Measurements from ENCODE around the gene RAD52. TPM values are rescaled to one million over a fixed set of nuclear protein-coding genes. Genes with fewer than 3 reads are reported as not detected.

RAD52 gene
- total RNA-seq, 1 donor: 10.1 TPM

DNA sequence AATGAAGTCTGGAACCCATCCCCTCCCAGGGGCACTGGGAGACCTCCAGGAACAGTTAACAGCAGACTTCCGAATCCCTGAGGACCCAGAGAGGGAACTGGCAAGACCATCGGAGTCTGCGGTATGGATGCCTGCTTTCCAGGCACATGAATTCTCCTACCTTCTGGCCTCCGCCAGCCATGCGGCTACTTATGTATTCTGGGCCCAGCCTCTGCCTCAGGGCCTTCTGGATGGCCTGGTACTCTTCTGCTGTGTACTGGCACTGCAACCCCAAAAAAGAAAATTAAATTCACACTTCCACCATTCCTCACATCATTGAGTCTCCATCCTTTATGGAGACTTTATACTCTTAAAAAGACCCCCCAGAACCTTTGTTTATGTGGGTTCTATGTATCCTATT lies 18.4 kb downstream of the RAD52 start:
- Histone ChIP-seq H3K4me1 (ENCODE audit: insufficient read depth, low read length) (no peaks in the 10 kb centered on the region), H3K36me3 (ENCODE audit: insufficient read depth, low read length) (peaks cover 45% of the 10 kb centered on the region), H3K4me2 (ENCODE audit: insufficient read depth, low read length) (no peak overlapping the region), H4K20me1 (ENCODE audit: insufficient read depth, low read length) (no peaks in the 10 kb centered on the region), H2AFZ (ENCODE audit: low read length) (no peak overlapping the region), H3K4me3 (ENCODE audit: insufficient read depth, low read length) (no peak overlapping the region), H3K27me3 (ENCODE audit: insufficient read depth, low read length) (no peaks in the 10 kb centered on the region), H3K27ac (ENCODE audit: low read depth, low read length) (no peak overlapping the region), H3K79me2 (ENCODE audit: insufficient read depth, low read length) (peaks cover 12% of the 10 kb centered on the region), H3K9me3 (ENCODE audit: low read depth, low read length) (no peaks in the 10 kb centered on the region)
- no peak for DNase-seq (ENCODE audit: insufficient read length, low spot score, missing footprints)
- TF ChIP-seq, protein P1, sequence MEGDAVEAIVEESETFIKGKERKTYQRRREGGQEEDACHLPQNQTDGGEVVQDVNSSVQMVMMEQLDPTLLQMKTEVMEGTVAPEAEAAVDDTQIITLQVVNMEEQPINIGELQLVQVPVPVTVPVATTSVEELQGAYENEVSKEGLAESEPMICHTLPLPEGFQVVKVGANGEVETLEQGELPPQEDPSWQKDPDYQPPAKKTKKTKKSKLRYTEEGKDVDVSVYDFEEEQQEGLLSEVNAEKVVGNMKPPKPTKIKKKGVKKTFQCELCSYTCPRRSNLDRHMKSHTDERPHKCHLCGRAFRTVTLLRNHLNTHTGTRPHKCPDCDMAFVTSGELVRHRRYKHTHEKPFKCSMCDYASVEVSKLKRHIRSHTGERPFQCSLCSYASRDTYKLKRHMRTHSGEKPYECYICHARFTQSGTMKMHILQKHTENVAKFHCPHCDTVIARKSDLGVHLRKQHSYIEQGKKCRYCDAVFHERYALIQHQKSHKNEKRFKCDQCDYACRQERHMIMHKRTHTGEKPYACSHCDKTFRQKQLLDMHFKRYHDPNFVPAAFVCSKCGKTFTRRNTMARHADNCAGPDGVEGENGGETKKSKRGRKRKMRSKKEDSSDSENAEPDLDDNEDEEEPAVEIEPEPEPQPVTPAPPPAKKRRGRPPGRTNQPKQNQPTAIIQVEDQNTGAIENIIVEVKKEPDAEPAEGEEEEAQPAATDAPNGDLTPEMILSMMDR (IDR thresholded peaks at IDR 0.05; ENCODE audit: extremely low read depth, low read depth, low read length): no peak

DNA sequence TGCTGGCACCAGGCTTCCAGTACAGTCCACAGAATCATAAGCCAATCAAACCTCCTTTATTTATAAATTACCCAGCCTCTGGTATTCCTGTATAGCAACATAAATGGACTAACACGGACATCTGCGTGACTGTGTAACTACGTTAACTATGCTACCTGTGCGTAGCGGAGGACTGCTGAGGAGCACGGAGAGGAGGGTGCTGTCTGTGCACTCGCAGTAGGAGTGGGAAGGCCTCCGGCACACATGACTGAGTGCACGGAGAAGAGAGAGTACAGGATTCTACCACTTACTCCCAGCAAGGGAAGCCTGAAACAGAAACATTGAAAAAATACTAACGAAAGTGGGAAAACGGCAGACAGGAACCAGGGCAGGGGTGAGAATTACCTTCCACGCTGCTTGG lies 22.9 kb downstream of the RAD52 start:
- no peaks in the 10 kb centered on the region for H3K79me2 ChIP-seq (ENCODE audit: insufficient read depth, low read length)
- H3K27me3 ChIP-seq (ENCODE audit: insufficient read depth, low read length): no peaks in the 10 kb centered on the region
- TF ChIP-seq, protein P1 (IDR thresholded peaks at IDR 0.05; ENCODE audit: extremely low read depth, low read depth, low read length): no peak
- H3K9me3 ChIP-seq (ENCODE audit: low read depth, low read length): no peaks in the 10 kb centered on the region
- no peak overlapping the region for H3K4me2 ChIP-seq (ENCODE audit: insufficient read depth, low read length)
- H3K36me3 ChIP-seq (ENCODE audit: insufficient read depth, low read length): peaks cover 64% of the 10 kb centered on the region
- no peak for DNase-seq (ENCODE audit: insufficient read length, low spot score, missing footprints)
- H2AFZ ChIP-seq (ENCODE audit: low read length): no peak overlapping the region
- no peaks in the 10 kb centered on the region for H3K4me1 ChIP-seq (ENCODE audit: insufficient read depth, low read length)
- H3K27ac ChIP-seq (ENCODE audit: low read depth, low read length): no peak overlapping the region
- no peaks in the 10 kb centered on the region for H4K20me1 ChIP-seq (ENCODE audit: insufficient read depth, low read length)
- H3K4me3 ChIP-seq (ENCODE audit: insufficient read depth, low read length): no peak overlapping the region

DNA sequence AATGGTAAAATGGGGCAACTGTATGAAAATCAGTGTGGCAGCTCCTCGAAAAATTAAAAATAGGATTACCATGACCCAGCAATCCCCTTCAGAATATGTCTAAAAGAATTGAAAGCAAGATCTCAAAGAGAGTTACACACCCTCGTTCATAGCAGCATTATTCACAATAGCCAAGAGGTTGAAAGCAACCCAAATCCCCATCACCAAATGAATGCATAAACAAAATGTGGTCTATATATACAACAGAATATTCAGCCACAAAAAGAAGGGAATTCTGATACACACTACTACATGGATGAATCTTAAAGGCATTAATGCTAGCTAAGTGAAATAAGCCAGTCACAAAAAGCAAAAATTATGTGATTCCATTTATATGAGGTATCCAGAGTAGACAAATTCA lies 27.2 kb downstream of the RAD52 start:
- Histone ChIP-seq H3K4me2 (ENCODE audit: insufficient read depth, low read length) (no peak overlapping the region), H3K27ac (ENCODE audit: low read depth, low read length) (no peak overlapping the region), H3K4me3 (ENCODE audit: insufficient read depth, low read length) (no peak overlapping the region), H4K20me1 (ENCODE audit: insufficient read depth, low read length) (no peaks in the 10 kb centered on the region), H3K79me2 (ENCODE audit: insufficient read depth, low read length) (peaks cover 2% of the 10 kb centered on the region), H3K4me1 (ENCODE audit: insufficient read depth, low read length) (no peaks in the 10 kb centered on the region), H3K9me3 (ENCODE audit: low read depth, low read length) (no peaks in the 10 kb centered on the region), H3K36me3 (ENCODE audit: insufficient read depth, low read length) (peaks cover 43% of the 10 kb centered on the region), H2AFZ (ENCODE audit: low read length) (no peak overlapping the region), H3K27me3 (ENCODE audit: insufficient read depth, low read length) (no peaks in the 10 kb centered on the region)
- TF ChIP-seq, protein P1 (IDR thresholded peaks at IDR 0.05; ENCODE audit: extremely low read depth, low read depth, low read length): no peak
- no peak for DNase-seq (ENCODE audit: insufficient read length, low spot score, missing footprints)

DNA sequence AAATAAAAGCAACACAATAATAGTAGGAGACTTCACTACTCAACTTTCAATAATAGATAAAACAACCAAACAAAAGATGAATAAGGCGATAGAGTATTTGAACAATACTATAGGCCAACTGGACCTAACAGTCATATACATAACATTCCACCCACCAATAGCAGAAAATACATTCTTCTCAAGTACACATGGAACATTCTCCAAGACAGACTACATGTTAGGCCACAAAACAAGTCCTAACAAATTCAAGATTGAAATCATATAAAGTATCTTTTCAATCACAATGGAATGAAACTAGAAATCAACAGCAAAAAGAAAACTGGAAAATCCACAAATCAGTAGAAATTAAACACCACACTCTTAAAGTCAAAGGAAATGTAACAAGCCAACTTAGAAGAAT lies 28.8 kb downstream of the RAD52 start:
- H2AFZ ChIP-seq (ENCODE audit: low read length): no peak overlapping the region
- peaks cover 2% of the 10 kb centered on the region for H3K79me2 ChIP-seq (ENCODE audit: insufficient read depth, low read length)
- no peaks in the 10 kb centered on the region for H3K9me3 ChIP-seq (ENCODE audit: low read depth, low read length)
- H3K27ac ChIP-seq (ENCODE audit: low read depth, low read length): no peak overlapping the region
- H3K27me3 ChIP-seq (ENCODE audit: insufficient read depth, low read length): no peaks in the 10 kb centered on the region
- TF ChIP-seq, protein P1 (IDR thresholded peaks at IDR 0.05; ENCODE audit: extremely low read depth, low read depth, low read length): no peak
- H3K4me3 ChIP-seq (ENCODE audit: insufficient read depth, low read length): no peak overlapping the region
- H3K4me2 ChIP-seq (ENCODE audit: insufficient read depth, low read length): no peak overlapping the region
- peaks cover 41% of the 10 kb centered on the region for H3K36me3 ChIP-seq (ENCODE audit: insufficient read depth, low read length)
- no peaks in the 10 kb centered on the region for H4K20me1 ChIP-seq (ENCODE audit: insufficient read depth, low read length)
- no peaks in the 10 kb centered on the region for H3K4me1 ChIP-seq (ENCODE audit: insufficient read depth, low read length)
- DNase-seq (ENCODE audit: insufficient read length, low spot score, missing footprints): no peak
